ENCODE results near the gene ZCCHC10.
"Not testable (repeated sequence)": the region's sequence is repeated elsewhere in the genome, so short reads cannot be mapped to it uniquely, and the experiment has no call there.

The ZCCHC10 gene

DNA sequence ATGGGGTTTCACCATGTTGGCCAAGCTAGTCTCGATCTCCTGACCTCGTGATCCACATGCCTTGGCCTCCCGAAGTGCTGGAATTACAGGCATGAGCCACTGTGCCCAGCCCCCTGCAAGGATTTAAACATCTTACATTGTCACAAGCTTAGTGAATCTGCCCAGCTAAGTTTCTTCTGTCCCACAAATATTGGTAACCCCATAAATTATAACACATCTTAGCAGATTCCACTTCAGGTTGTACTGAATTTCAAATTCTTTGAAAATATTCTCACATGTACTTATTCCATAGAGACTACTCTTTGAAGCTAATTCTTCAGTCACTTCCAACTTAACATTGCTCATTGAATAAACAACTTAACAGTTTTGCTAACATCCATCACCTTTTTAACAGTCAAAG is 49.5 kb downstream of the ZCCHC10 start:
- no peak for DNase-seq (ENCODE audit: low spot score)

DNA sequence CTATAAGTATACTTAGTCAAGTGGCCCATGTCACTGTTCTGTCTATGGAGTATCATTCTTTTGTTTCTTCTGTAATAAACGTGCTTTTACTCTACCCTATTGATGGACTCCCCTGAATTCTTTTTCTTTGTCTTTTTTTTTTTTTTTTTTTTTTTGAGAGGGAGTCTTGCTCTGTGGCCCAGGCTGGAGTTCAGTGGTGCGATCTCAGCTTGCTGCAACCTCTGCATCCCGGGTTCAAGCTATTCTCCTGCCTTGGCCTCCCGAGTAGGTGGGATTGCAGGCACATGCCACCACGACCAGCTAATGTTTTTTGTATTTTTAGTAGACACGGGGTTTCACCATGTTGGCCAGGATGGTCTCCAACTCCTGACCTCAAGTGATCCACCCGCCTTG is 53.9 kb downstream of the ZCCHC10 start:
- DNase-seq (ENCODE audit: low spot score) = not testable (repeated sequence)

DNA sequence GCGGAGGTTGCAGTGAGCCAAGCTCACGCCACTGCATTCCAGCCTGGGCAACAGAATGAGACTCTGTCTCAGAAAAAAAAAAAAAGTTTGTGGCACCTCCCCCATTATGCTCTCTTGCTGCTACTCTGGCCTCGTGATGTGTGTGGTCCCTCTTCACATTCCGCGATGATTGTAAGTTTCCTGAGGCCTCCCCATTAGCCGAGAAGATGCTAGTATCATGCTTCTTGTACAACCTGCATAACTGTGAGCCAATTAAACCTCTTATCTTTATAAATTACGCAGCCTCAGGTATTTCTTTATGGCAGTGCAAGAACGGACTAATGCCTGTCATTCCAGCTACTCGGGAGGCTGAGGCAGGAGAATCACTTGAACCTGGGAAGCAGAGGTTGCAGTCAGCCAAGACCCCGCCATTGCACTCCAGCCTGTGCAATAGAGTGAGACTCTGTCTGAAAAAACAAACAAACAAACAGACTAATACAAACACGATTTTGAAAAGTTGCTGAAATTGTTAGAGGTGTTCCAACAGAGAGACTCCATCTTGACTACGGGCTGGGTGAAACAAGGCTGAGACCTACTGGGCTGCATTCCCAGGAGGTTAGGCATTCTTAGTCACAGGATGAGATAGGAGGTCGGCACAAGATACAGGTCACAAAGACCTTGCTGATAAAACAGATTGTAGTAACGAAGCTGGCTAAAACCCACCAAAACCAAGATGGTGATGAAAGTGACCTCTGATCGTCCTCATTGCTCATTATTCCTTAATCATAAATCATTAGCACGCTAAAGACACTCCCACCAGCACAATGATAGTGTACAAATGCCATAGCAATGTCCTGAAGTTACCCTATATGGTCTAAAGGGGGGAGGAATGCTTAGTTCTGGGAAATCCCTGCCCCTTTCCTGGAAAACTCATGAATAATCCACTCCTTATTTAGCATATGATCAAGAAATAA is 54.6 kb downstream of the ZCCHC10 start:
- no peak for DNase-seq (ENCODE audit: low spot score)

DNA sequence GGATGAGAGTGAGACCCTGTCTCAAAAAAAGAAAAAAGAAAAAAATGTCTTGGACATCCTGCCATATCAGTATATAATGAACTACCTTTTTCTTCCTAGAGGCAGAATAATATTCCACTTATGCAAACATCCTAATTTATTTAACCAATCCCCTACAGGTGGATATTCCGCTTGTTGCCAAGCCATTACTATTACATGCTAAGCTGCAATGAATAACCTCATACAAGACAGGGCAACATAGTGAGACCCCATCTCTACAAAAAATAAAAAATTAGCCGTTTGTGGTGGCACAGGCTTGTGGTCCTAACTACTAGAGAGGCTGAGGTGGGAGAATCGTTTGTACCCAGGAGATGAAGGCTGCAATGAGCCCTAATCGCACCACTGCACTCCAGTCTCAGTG is 61.2 kb downstream of the ZCCHC10 start:
- no peak for DNase-seq (ENCODE audit: low spot score)

DNA sequence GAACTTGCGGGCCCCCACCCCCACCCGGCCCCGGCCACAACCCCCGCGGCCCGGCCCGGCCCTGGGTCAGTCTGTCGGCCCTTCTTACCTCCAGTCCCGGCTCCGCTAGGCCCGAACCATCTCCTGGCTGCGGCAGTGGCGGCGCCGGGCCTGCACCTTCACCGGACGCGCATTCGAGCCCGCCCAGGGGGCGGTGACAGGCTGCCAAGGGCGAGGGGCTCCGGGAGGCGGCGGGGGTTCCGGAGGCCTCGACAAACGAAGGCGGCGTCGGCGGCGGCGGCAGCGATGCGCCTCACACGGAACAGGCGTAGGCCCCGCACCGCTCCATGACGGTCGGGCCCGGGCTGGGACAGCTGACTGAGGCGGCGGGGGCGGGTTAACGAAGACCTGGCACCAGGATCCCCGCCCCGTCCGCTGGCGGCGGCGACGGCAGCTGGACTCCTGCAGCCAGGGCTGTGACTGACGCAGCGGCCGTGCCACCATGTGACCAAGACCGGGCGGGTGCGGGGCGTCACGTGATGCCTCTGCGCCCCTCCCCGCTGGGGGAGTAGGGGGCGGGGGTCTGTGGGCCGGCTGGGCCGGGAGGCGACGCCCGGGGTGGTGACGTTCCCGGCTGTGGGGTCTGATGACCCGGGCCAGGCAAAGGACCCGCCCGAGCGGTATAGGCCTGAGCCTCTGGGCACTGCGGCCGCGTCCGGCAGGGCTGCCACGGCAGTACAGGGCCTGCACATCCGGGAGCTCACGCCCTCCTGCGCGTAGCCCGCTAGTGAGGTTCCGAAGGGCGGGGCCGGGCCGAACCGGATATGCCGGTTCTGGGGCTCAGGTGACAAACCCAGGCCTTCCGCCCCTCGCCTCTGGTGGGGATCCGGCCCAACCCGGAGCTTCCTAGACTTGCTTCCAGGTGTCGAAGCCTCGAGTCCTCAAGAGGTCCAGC is 62.9 kb downstream of the ZCCHC10 start, which contains the start of gene AFF4:
Gene AFF4, minus strand, starts transcription at position 464 of the 934 bp plus-strand sequence. CDS start 26,445 bp downstream, outside the sequence.
- peak; percentile 96 for DNase-seq (ENCODE audit: low spot score)

DNA sequence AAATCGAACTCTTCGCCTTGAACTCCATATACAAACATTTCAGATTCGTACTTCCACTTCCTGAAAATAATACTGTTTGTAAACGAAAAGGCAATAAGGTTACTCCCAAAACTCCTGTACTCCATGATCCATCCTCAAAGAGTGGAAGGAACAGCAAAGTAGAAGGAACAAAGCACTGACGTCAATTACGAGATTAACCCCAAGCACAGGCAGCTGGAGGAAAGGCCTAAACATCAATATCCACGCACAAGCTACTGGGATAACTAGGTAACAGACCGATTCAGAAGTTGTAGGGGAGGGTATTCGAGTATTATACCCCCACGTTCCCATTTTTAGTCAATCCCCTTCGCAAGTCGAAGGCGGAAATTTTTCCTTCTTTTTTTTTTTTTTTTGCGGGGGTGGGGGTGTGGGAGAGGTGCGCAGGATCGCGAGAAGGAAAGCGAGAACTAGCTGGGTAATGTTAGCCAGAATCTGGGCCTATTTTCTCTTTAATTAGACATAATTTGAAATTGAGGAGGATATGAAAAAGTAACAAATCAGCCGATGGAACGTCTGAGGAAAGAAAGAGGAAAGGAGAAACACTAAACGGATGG is 63.8 kb downstream of the ZCCHC10 start:
- DNase-seq (ENCODE audit: low spot score) = peak; percentile 55

DNA sequence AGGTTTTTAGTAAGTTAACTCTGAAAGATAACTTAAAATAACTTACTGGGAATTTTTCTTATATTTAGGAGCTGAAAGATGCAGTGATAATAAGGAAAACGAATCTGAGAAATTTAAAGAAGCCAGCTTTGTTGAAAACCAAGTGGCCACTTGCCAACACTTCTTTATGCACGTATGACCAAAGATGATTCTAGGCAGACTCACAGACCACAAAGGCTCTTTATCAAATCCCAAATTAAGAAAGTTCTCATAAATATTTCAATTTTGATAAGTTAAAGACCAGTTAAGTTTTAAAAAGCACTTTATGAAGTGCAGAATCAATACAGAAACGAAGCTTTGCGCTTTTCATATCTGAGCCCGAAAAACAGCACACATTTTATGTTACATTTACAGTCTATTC is 64.5 kb downstream of the ZCCHC10 start:
- no peak for DNase-seq (ENCODE audit: low spot score)

DNA sequence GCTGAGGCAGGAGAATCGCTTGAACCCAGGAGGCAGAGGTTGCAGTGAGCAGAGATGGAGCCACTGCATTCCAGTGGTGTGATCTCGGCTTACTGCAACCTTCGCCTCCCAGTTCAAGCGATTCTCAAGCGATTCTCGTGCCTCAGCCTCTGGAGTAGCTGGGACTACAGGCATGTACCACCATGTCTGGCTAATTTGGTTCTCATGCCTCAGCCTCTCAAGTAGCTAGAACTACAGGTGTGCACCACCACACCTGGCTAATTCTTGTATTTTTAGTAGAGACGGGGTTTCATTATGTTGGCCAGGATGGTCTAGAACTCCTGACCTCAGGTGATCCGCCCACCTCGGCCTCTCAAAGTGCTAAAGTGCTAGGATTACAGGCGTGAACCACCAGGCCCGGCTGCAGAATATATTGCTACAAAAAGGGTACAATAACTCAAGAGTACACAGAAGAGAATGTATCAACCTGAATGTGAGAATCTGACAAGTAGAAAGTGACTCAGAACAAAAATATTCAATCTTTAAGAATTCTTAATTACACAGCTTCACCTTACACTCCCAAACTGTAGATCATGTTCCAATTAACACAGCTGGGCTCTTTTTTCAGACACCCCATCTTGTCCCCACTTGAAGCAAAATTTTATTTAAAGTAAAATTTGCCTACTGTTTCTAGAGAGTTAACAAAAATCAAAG is 65.1 kb downstream of the ZCCHC10 start:
- DNase-seq (ENCODE audit: low spot score) = not testable (repeated sequence)

DNA sequence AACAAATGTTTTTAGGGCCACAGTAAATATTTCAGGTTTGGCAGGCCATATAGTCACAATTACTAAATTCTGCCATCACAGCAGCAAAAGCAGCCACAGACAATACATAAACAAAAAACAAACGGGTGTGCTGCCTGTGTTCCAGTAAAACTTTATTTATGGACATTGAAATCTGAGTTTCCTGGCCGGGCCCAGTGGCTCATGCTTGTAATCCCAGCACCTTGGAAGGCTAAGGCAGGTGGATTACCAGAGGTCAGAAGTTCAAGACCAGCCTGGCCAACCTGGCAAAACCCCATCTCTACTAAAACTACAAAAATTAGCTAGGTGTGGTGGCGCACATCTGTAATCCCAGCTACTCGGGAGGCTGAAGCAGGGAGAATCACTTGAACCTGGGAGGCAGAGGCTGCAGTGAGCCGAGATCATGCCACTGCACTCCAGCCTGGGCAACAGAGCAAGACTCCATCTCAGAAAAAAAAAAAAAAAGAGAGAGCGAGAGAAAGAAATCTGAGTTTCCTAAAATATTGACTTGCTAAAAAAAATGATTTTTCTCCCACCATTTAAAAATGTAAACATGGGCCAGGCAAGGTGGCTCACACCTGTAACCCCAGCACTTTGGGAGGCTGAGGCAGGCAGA is 70.1 kb downstream of the ZCCHC10 start:
- DNase-seq (ENCODE audit: low spot score) = not testable (repeated sequence)

DNA sequence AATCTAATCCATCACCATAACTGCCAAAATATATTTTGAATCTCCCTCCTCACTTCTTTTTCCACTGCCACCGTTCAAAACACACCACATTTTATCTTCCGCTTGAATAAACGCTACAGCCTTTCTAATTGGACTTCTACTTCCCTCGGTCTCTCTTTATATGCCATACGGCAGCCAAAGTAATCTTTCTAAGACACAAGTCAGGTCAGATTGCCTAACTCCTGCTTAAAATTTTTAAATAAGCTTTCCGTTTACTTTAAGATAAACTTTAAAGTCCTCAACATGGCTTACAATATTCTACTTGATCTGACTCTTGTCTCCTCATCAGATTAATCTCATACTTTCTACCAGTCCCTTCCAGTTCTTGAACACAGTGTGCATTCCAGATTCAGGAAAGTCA is 72.6 kb downstream of the ZCCHC10 start:
- DNase-seq (ENCODE audit: low spot score) = no peak

DNA sequence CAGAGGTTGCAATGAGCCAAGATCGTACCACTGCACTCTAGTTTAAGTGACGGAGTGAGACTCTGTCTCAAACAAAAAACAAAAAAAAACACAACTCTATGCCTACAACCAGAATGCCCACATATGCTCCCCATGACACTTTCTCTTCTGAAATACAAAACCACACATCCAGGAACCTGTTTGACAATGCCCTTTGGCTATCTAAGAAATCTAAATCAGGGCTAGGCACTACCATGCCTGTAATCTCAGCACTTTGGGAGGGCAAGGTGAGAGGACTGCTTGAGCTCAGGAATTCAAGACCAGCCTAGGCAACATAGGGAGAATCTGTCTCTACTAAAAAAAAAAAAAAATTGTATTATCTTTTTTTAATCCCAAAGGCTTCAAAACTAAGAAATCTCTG is 73.5 kb downstream of the ZCCHC10 start:
- DNase-seq (ENCODE audit: low spot score) = no peak

DNA sequence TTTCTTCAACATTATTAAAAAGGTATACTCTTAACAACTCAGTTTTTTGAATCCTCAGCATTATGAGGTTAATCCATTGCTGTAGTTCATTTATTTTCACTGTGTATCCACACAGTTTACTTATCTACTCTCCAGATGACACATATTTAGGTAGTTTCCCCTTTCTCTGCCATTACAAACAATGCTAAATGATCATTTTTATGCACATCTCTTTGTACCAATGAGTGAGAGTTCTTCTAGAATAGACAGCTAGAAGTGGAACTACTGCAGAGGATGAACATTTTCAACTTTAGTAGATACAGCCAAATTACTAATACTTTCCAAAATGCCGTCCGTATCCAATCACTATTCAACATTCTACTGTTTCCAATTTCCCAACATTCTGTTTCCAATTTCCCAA is 74.5 kb downstream of the ZCCHC10 start:
- no peak for DNase-seq (ENCODE audit: low spot score)

DNA sequence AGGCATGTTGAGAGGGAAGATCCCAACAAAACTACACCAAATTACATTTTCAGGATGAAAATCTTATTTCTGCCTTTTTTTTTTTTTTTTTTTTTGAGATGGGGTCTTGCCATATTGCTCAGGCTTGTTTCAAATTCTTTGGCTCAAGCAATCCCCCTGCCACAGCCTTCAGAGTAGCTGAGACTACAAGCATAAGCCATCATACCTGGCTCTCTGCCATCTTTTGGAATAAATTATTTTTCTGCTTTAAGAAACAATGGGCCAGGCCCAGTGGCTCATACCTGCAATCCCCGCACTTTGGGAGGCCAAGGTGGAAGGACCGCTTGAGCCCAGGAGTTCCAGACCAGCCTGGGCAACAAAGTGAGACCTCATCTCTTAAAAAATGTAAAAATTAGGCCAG is 77.2 kb downstream of the ZCCHC10 start:
- DNase-seq (ENCODE audit: low spot score) = no peak

DNA sequence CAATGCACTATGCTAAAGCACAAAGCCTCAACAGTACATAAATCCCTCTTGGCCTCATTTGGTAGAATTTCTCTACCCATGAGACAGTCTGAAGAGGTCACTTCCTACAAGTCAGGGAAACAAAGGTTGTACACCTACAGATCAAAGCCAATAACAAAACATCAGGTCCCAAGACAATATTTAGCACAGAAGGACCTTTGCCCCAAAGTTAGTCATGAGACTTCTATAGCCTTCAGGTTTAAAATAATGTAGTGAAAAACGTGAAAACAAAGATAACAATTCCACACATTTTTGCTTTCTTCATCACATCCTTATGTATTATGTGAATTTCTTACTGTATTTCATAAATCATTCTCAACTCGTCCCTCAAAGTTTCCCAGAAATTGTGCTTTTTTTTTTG is 78.7 kb downstream of the ZCCHC10 start:
- DNase-seq (ENCODE audit: low spot score) = no peak

Measured in D341Med (cell line).